Mucosa of descending colon (tissue), 3 donors: ENCODE data around the gene SYTL1. TPM values are rescaled to one million over a fixed set of nuclear protein-coding genes. Genes with fewer than 3 reads are reported as not detected.

Experiments used
- ATAC-seq: fragments of 200-7000 bp; cut with Tn5 transposase; one replicate; pipeline ENCODE4 v1.9.1; 2020; ENCODE audit warnings: mild to moderate bottlenecking, moderate library complexity
- DNase-seq, 3 donors: peaks; one replicate each; pipeline ENCODE4 v3.0.0-alpha.2; 2020
- H3K36me3 ChIP-seq: fragments of 200-600 bp; one replicate; pipeline ENCODE4 v1.8.0; 2021; ENCODE audit warnings: low read depth, mild to moderate bottlenecking
- H3K4me1 ChIP-seq: fragments of 200-600 bp; one replicate; pipeline ENCODE4 v1.8.0; 2021; ENCODE audit warnings: low read depth, mild to moderate bottlenecking
- H3K4me3 ChIP-seq: fragments of 200-600 bp; one replicate; pipeline ENCODE4 v1.8.0; 2021; ENCODE audit warnings: mild to moderate bottlenecking
- H3K9me3 ChIP-seq: fragments of 200-600 bp; one replicate; pipeline ENCODE4 v1.8.0; 2021; ENCODE audit warnings: mild to moderate bottlenecking
- CTCF ChIP-seq: fragments of 200-600 bp; IDR thresholded peaks from one replicate; pipeline ENCODE4 v1.8.0; 2022; ENCODE audit warnings: antibody characterized with exemption, mild to moderate bottlenecking
- intact Hi-C, 2 donors: fragments of 100-400 bp; cut with DNase I in 1 of 2; cut with micrococcal nuclease in 1 of 2; formaldehyde crosslinking; loops; one replicate each; pipeline versions ENCODE4 v1.11.0 to v1.11.1; 2022; cut with DNase I, micrococcal nuclease
- total RNA-seq, 3 donors: library from RNA; stranded (reverse); fragmentation: NEBNext Ultra II Directional in 2 of 3; extraction: Animal tissue kit (Norgen Biotek cat#: 25700) in 2 of 3; gene quantifications; one replicate each; pipeline versions ENCODE4 v1.2.1 to v1.2.4, GENCODE V29; 2021 to 2023
- donor health status: DM: no; HTN: no; CAD: no; lungs with moderate emphysema.
- donor health status: DM: no; HTN: no; CAD: no.
- donor health status: DM: no; HTN: yes; CAD: no.

The SYTL1 gene
- total RNA-seq, 3 donors from 2014 or later, result 4.2 to 9.7 (median 8.7) TPM

GRCh38 chr1:27331426-27331825, 10.4 kb upstream of the SYTL1 start:
- H3K9me3 ChIP-seq, result no peaks in the 10 kb centered on the region
- no peak for TF ChIP-seq CTCF
- ATAC-seq (no peak), DNase-seq (no peak)
- H3K4me1 ChIP-seq, result no peaks in the 10 kb centered on the region
- no peaks in the 10 kb centered on the region for H3K36me3 ChIP-seq
- intact Hi-C loops, result no loop called here
- no peak overlapping the region for H3K4me3 ChIP-seq

DNA sequence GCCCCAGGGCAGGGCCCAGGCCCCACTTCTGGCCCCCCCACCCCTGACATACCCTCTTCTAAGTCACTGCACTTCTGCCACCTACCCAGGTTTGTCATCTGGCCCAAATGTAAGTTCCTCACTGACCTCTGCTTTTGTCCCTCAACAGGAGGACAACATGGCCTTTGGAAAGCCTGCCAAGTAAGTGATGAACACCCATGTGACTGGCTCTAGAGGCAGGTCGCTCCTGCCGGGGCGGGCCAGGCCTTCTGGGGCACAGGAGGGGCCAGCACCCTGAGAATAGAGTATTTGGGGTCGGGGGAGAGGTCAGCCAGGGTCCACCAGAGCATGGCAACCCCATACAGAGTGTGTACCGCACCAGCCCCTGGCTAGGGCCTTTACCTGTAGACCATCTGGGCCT, 9.9 kb upstream of the SYTL1 start:
- H3K4me3 ChIP-seq, result no peak overlapping the region
- no peak for TF ChIP-seq CTCF
- no peaks in the 10 kb centered on the region for H3K36me3 ChIP-seq
- no peaks in the 10 kb centered on the region for H3K9me3 ChIP-seq
- intact Hi-C loops, result no loop called here
- H3K4me1 ChIP-seq, result no peaks in the 10 kb centered on the region
- no peak for DNase-seq
- ATAC-seq, result no peak

DNA sequence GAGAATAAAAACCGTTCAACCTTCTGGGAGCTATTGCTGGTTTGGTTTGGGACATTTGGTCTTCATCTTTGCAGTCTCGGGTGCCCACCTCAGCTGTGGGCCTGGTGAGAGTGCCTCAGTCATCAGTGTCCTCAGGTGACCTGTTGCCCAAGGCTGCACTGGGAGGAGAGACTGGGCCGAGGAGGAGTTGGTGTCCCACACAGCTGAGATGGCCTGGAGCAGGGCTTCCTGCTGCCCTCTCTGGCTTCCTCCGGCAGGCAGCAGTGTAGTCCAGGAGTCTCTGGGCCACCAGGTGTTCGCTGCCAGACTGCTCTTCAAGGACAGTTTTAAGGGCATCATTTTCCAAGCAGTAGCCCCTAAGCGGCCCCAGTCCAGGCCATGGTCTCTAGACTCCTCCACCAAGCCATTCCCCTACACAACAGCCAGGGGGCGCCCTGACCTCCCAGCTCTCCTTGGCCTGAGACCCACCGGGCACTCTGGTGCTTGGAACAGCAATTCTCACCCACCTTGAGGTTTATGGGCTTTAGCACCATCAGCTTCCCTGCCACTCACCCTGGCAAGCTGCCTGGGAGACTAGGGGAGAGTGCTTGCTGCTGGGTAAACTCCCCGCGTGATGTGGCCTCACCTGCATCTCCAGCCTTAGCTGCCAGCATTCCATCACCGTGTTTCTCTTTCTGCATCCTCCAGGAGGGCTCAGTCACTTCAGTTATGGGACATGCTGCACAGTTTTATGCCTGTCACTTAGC, 9.1 kb upstream of the SYTL1 start:
- DNase-seq (peak in 2 of 3 donors; percentile 48 to 63), ATAC-seq (peak; percentile 74)
- H3K36me3 ChIP-seq, result no peaks in the 10 kb centered on the region
- no peak overlapping the region for H3K4me3 ChIP-seq
- H3K9me3 ChIP-seq, result no peaks in the 10 kb centered on the region
- H3K4me1 ChIP-seq, result no peaks in the 10 kb centered on the region
- peak; percentile 71 for TF ChIP-seq CTCF
- intact Hi-C loops, result no loop called here

DNA sequence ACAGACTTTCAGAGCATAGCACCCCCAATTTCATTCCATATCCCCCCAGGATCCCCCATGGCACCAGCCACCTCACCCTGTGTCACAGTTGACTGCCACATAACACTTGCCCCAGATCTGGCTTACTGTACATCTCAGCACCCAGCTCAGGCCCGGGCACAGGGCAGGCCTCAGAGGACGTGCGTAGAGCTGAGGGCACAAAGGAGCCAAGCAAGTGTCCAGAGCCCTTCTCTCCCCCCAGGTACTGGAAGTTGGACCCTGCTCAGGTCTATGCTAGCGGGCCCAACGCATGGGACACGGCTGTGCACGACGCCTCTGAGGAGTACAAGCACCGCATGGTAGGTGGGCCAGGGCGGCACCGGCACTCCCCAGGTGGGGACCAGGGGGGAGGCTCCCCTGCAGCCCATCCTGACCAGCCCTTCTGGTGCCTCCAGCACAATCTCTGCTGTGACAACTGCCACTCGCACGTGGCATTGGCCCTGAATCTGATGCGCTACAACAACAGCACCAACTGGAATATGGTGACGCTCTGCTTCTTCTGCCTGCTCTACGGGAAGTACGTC, 8.0 kb upstream of the SYTL1 start:
- no peak overlapping the region for H3K4me3 ChIP-seq
- no peaks in the 10 kb centered on the region for H3K36me3 ChIP-seq
- ATAC-seq (no peak), DNase-seq (no peak)
- no peak for TF ChIP-seq CTCF
- intact Hi-C loops, result no loop called here
- no peaks in the 10 kb centered on the region for H3K4me1 ChIP-seq
- H3K9me3 ChIP-seq, result no peaks in the 10 kb centered on the region

DNA sequence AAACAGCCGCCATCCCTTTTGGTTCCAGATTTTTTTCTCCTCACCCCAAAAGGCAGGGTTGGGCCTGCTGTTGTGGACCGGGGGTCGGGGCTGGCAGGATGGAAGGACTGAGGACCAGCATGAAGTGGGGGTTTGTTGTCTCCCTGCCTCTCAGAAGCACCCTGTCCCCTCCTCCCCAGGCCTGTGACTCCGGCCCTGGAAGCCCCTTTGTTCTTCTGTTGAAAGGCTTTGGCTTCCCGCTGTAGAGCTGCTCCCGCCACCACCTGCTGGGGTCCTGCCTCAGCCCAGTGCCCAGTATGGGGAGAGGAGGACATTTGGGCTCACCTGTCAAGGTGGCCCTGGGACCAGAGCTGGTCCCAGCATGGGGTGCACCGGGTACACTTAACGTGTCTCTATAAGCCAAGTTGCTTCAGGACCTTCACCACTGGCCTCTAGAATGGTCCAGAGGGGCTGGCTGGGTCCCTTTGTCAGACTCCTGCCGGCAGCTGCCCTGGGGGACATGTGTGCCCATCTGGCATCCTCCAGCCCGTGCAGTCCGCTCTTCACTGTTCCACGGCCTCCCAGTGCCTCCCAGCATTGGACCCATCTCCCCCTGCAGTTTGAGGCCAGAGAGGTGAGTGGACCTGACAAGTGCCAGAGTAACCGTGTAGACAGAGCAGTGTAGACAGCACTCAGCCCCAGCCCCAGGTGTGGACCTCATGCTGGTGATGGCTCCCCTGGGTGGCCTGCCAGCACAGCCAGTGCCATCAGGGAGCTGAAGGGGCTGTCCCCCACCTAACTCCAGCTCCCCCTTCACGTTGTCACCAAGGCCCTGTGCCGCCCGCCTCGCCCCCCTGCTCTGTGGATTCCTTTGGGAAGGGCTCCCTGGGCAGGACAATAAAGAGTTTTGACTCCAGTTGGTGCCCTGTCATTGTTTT, 6.1 kb upstream of the SYTL1 start:
- ATAC-seq, result no peak
- no peaks in the 10 kb centered on the region for H3K36me3 ChIP-seq
- intact Hi-C loops, result no loop called here
- no peak for DNase-seq
- no peak for TF ChIP-seq CTCF
- H3K9me3 ChIP-seq, result no peaks in the 10 kb centered on the region
- H3K4me3 ChIP-seq, result no peak overlapping the region
- no peaks in the 10 kb centered on the region for H3K4me1 ChIP-seq
